Liver (tissue), 3 donors: Measurements from ENCODE around the gene PGLYRP2.

ENCODE experiments used
- CTCF ChIP-seq: fragments of 150-350 bp; IDR thresholded peaks from 2 replicates; pipeline ENCODE4 v1.5.1; 2017; ENCODE audit warnings: improper control_type of control experiment, low read depth, low read length; ENCODE audit not compliant: missing input control
- EGR1 ChIP-seq, 2 donors: IDR thresholded peaks; 2 replicates each; pipeline ENCODE4 v1.6.1; 2016 to 2018; ENCODE audit warnings: antibody characterized with exemption in 2 of 2, low read depth in 2 of 2
- GABPA ChIP-seq, 2 donors: IDR thresholded peaks in 1 of 2; conservative IDR thresholded peaks in 1 of 2; 2 replicates each; pipeline ENCODE4 v1.6.1; 2016; ENCODE audit warnings: antibody characterized with exemption in 2 of 2, mild to moderate bottlenecking in 1 of 2, moderate library complexity in 1 of 2
- JUND ChIP-seq, 2 donors: IDR thresholded peaks; 2 replicates each; pipeline ENCODE4 v1.6.1; 2016; ENCODE audit warnings: antibody characterized with exemption in 2 of 2
- MAX ChIP-seq: IDR thresholded peaks from 2 replicates; pipeline ENCODE4 v1.6.1; 2016; ENCODE audit warnings: antibody characterized with exemption
- NR2F2 ChIP-seq: IDR thresholded peaks from 2 replicates; pipeline ENCODE4 v1.6.1; 2016; ENCODE audit warnings: antibody characterized with exemption
- RAD21 ChIP-seq, 2 donors: IDR thresholded peaks; 2 replicates each; pipeline ENCODE4 v1.6.1; 2016; ENCODE audit warnings: antibody characterized with exemption in 2 of 2, mild to moderate bottlenecking in 2 of 2
- RXRA ChIP-seq, 2 donors: IDR thresholded peaks; 2 replicates each; pipeline ENCODE4 v1.6.1; 2017 to 2018; ENCODE audit warnings: antibody characterized with exemption in 2 of 2, mild to moderate bottlenecking in 1 of 2
- SP1 ChIP-seq: IDR thresholded peaks from 2 replicates; pipeline ENCODE4 v1.6.1; 2018; ENCODE audit warnings: antibody characterized with exemption, mild to moderate bottlenecking
- YY1 ChIP-seq: IDR thresholded peaks from 2 replicates; pipeline ENCODE4 v1.6.1; 2016; ENCODE audit warnings: antibody characterized with exemption, mild to moderate bottlenecking
- TF ChIP-seq, protein P1 (sequence below): IDR thresholded peaks from 2 replicates; pipeline ENCODE4 v1.6.1; 2016; ENCODE audit warnings: antibody characterized with exemption
- TF ChIP-seq, protein P2 (sequence below): IDR thresholded peaks from 2 replicates; pipeline ENCODE4 v1.6.1; 2016; ENCODE audit warnings: antibody characterized with exemption
- TF ChIP-seq, protein P3 (sequence below): IDR thresholded peaks from 2 replicates; pipeline ENCODE4 v1.6.1; 2016; ENCODE audit warnings: antibody characterized with exemption, mild to moderate bottlenecking
- donor health status: healthy.
- donor health status: healthy.

DNA sequence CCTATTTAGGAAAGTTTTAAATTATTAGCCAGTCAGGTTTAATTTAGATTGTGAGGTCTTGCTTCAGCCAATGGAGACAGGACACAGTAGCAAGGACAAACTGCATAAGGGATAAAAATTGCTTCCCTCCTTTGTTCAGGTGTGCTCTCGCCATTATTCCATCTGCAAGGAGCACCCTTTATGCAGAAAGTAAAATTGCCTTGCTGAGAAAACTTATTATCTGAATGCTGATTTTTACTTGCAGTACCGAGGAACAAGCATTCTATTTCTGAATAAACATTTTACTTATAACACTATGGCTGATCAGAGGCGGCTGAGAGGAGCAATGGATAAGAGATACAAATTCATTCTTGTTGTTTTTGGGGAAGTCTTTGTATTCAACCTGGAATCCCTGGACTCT lies 37.1 kb upstream of the PGLYRP2 start:
- no peak for TF ChIP-seq CTCF
- TF ChIP-seq, protein P1, sequence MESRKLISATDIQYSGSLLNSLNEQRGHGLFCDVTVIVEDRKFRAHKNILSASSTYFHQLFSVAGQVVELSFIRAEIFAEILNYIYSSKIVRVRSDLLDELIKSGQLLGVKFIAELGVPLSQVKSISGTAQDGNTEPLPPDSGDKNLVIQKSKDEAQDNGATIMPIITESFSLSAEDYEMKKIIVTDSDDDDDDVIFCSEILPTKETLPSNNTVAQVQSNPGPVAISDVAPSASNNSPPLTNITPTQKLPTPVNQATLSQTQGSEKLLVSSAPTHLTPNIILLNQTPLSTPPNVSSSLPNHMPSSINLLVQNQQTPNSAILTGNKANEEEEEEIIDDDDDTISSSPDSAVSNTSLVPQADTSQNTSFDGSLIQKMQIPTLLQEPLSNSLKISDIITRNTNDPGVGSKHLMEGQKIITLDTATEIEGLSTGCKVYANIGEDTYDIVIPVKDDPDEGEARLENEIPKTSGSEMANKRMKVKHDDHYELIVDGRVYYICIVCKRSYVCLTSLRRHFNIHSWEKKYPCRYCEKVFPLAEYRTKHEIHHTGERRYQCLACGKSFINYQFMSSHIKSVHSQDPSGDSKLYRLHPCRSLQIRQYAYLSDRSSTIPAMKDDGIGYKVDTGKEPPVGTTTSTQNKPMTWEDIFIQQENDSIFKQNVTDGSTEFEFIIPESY, result no peak
- no peak for TF ChIP-seq EGR1 (IDR thresholded peaks at IDR 0.05; ENCODE audit: low read depth in 2 of 2)
- no peak for TF ChIP-seq GABPA (IDR thresholded peaks at IDR 0.05 in 1 of 2, conservative IDR thresholded peaks at IDR 0.05 in 1 of 2)
- no peak for TF ChIP-seq MAX
- TF ChIP-seq RXRA (IDR thresholded peaks at IDR 0.05), result no peak
- TF ChIP-seq, protein P2, sequence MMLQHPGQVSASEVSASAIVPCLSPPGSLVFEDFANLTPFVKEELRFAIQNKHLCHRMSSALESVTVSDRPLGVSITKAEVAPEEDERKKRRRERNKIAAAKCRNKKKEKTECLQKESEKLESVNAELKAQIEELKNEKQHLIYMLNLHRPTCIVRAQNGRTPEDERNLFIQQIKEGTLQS, result no peak
- no peak for TF ChIP-seq JUND (IDR thresholded peaks at IDR 0.05)
- TF ChIP-seq RAD21 (IDR thresholded peaks at IDR 0.05), result no peak
- TF ChIP-seq NR2F2, result no peak
- TF ChIP-seq SP1, result no peak
- TF ChIP-seq YY1, result no peak
- TF ChIP-seq, protein P3, sequence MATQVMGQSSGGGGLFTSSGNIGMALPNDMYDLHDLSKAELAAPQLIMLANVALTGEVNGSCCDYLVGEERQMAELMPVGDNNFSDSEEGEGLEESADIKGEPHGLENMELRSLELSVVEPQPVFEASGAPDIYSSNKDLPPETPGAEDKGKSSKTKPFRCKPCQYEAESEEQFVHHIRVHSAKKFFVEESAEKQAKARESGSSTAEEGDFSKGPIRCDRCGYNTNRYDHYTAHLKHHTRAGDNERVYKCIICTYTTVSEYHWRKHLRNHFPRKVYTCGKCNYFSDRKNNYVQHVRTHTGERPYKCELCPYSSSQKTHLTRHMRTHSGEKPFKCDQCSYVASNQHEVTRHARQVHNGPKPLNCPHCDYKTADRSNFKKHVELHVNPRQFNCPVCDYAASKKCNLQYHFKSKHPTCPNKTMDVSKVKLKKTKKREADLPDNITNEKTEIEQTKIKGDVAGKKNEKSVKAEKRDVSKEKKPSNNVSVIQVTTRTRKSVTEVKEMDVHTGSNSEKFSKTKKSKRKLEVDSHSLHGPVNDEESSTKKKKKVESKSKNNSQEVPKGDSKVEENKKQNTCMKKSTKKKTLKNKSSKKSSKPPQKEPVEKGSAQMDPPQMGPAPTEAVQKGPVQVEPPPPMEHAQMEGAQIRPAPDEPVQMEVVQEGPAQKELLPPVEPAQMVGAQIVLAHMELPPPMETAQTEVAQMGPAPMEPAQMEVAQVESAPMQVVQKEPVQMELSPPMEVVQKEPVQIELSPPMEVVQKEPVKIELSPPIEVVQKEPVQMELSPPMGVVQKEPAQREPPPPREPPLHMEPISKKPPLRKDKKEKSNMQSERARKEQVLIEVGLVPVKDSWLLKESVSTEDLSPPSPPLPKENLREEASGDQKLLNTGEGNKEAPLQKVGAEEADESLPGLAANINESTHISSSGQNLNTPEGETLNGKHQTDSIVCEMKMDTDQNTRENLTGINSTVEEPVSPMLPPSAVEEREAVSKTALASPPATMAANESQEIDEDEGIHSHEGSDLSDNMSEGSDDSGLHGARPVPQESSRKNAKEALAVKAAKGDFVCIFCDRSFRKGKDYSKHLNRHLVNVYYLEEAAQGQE, result no peak
